ENCODE data around the gene ENTREP1.

DNA sequence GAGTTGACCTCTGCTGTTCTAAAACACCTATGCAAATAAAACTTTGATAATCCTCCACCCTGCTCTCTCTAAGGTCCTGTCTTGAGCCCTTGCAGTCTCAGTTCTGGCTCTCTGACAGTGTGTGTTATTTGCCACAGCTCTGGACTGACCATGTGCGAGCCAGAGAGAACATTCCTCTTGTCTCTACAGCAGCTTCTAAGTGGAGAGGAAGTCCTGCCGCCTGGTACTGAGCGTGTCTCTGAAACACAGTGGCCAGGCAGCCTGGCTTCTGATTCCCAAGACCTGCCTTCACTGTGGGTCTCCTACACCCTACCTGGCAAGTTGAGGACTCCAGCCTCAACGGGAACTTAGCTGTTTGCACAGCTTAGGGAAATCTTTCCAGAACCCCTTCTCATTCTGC lies 61.6 kb downstream of the ENTREP1 start:
- no peak for TF ChIP-seq CTCF (IDR thresholded peaks at IDR 0.05; ENCODE audit: low read depth, low read length, missing input control)
- TF ChIP-seq TAF1 (conservative IDR thresholded peaks at IDR 0.05): no peak
- no peak for TF ChIP-seq EGR1 (IDR thresholded peaks at IDR 0.05; ENCODE audit: low read depth in 2 of 2)
- no peak for TF ChIP-seq RXRA (IDR thresholded peaks at IDR 0.05)
- TF ChIP-seq, protein P1, sequence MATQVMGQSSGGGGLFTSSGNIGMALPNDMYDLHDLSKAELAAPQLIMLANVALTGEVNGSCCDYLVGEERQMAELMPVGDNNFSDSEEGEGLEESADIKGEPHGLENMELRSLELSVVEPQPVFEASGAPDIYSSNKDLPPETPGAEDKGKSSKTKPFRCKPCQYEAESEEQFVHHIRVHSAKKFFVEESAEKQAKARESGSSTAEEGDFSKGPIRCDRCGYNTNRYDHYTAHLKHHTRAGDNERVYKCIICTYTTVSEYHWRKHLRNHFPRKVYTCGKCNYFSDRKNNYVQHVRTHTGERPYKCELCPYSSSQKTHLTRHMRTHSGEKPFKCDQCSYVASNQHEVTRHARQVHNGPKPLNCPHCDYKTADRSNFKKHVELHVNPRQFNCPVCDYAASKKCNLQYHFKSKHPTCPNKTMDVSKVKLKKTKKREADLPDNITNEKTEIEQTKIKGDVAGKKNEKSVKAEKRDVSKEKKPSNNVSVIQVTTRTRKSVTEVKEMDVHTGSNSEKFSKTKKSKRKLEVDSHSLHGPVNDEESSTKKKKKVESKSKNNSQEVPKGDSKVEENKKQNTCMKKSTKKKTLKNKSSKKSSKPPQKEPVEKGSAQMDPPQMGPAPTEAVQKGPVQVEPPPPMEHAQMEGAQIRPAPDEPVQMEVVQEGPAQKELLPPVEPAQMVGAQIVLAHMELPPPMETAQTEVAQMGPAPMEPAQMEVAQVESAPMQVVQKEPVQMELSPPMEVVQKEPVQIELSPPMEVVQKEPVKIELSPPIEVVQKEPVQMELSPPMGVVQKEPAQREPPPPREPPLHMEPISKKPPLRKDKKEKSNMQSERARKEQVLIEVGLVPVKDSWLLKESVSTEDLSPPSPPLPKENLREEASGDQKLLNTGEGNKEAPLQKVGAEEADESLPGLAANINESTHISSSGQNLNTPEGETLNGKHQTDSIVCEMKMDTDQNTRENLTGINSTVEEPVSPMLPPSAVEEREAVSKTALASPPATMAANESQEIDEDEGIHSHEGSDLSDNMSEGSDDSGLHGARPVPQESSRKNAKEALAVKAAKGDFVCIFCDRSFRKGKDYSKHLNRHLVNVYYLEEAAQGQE (IDR thresholded peaks at IDR 0.05): no peak
- no peak for TF ChIP-seq MAX (IDR thresholded peaks at IDR 0.05)
- no peak for TF ChIP-seq GABPA (IDR thresholded peaks at IDR 0.05 in 1 of 2, conservative IDR thresholded peaks at IDR 0.05 in 1 of 2)
- no peak for TF ChIP-seq JUND (IDR thresholded peaks at IDR 0.05)
- no peak for TF ChIP-seq HNF4G (IDR thresholded peaks at IDR 0.05)
- TF ChIP-seq RAD21 (IDR thresholded peaks at IDR 0.05): no peak
- TF ChIP-seq FOXA1 (IDR thresholded peaks at IDR 0.05): no peak
- TF ChIP-seq ATF3 (IDR thresholded peaks at IDR 0.05): no peak
- TF ChIP-seq ZBTB33 (IDR thresholded peaks at IDR 0.05): no peak
